GM12878 (cell line): ENCODE measurements around the gene PNMA6F. TPM values are rescaled to one million over a fixed set of nuclear protein-coding genes. Genes with fewer than 3 reads are reported as not detected.

Experiments
- ATAC-seq: fragments of 200-7000 bp; cut with Tn5 transposase; 3 replicates; pipeline ENCODE4 v1.9.1; 2020; ENCODE audit warnings: mild to moderate bottlenecking, moderate library complexity
- BruUV-seq: library from RNA; stranded (reverse); fragments of 400-500 nt; replicated peaks from 2 replicates; lab custom pipeline; 2021; lab: Mats Ljungman, UMichigan
- CTCF ChIA-PET: fragments of 300-600 bp; sonication (Branson Sonifier 250); formaldehyde crosslinking; extraction: SDS; loops from one replicate; lab custom pipeline; 2021; ENCODE audit warnings: inconsistent platforms; lab: Yijun Ruan, JAX
- POLR2A ChIA-PET: fragments of 350-600 bp; formaldehyde crosslinking; extraction: SDS; loops from one replicate; lab custom pipeline; 2021; ENCODE audit warnings: inconsistent platforms; lab: Charles Lee
- RAD21 ChIA-PET: fragments of 300-600 bp; sonication (Branson Sonifier 250); formaldehyde crosslinking; loops from one replicate; lab custom pipeline; 2023; ENCODE audit warnings: antibody characterized with exemption; ENCODE audit not compliant: unreplicated experiment; lab: Charles Lee
- SMC1A ChIA-PET: fragments of 300-600 bp; sonication (Branson Sonifier 250); formaldehyde crosslinking; loops from one replicate; lab custom pipeline; 2023; ENCODE audit not compliant: unreplicated experiment, uncharacterized antibody; lab: Charles Lee
- DNase-seq: peaks from one replicate; pipeline ENCODE4 v3.0.0-alpha.2; 2011; ENCODE audit warnings: low read depth, low spot score
- FAIRE-seq: peaks from 3 replicates; lab custom pipeline; 2011; peaks lifted over from hg19 to GRCh38; lab: Jason Lieb, UNC
- H2AFZ ChIP-seq: 2 replicates; pipeline ENCODE4 v1.6.0; 2011; ENCODE audit warnings: low read depth, low read length, control low read depth; ENCODE audit not compliant: control insufficient read depth
- H3K27ac ChIP-seq: 2 replicates; pipeline ENCODE4 v1.5.1; 2011; ENCODE audit warnings: control low read depth; ENCODE audit not compliant: control insufficient read depth, insufficient read depth
- H3K27me3 ChIP-seq, 2 experiments: replicated peaks in 1 of 2; 2 replicates each; pipeline versions ENCODE4 v1.6.0 to v1.6.1; 2011; ENCODE audit warnings: low read length in 1 of 2; ENCODE audit not compliant: control insufficient read depth in 2 of 2, insufficient read depth in 2 of 2
- H3K36me3 ChIP-seq, 2 experiments: 2 replicates each; pipeline ENCODE4 v1.5.1; 2011; ENCODE audit warnings: low read length in 1 of 2; ENCODE audit not compliant: control insufficient read depth in 2 of 2, insufficient read depth in 2 of 2
- H3K4me1 ChIP-seq: 2 replicates; pipeline ENCODE4 v1.6.1; 2011; ENCODE audit warnings: mild to moderate bottlenecking, low read length, moderate library complexity, mixed read lengths; ENCODE audit not compliant: control insufficient read depth, insufficient read depth
- H3K4me2 ChIP-seq: 2 replicates; pipeline ENCODE4 v1.6.0; 2011; ENCODE audit warnings: control low read depth; ENCODE audit not compliant: control insufficient read depth, insufficient read depth
- H3K4me3 ChIP-seq: fragments of 200-600 bp; sonication (generic); 2 replicates; pipeline ENCODE4 v1.5.1; 2016
- H3K79me2 ChIP-seq: 2 replicates; pipeline ENCODE4 v1.6.0; 2011; ENCODE audit warnings: low read length; ENCODE audit not compliant: control insufficient read depth, insufficient read depth
- H3K9ac ChIP-seq: 2 replicates; pipeline ENCODE4 v1.8.0; 2011; ENCODE audit warnings: low read length, control low read depth, mixed read lengths; ENCODE audit not compliant: control insufficient read depth, insufficient read depth
- H3K9me3 ChIP-seq: replicated peaks from 3 replicates; pipeline ENCODE4 v1.5.1; 2011; ENCODE audit warnings: mild to moderate bottlenecking, low read length; ENCODE audit not compliant: control insufficient read depth, insufficient read depth
- H4K20me1 ChIP-seq: 2 replicates; pipeline ENCODE4 v1.6.0; 2011; ENCODE audit not compliant: control insufficient read depth, insufficient read depth
- BRCA1 ChIP-seq: IDR thresholded peaks from 2 replicates; pipeline ENCODE4 v1.6.1; 2011; ENCODE audit warnings: low read depth, low read length, improper control_type of control experiment
- FOXM1 ChIP-seq: IDR thresholded peaks from 2 replicates; pipeline ENCODE4 v1.6.1; 2012; ENCODE audit warnings: low read depth, mild to moderate bottlenecking, inconsistent platforms, low read length, moderate library complexity
- HSF1 ChIP-seq: fragments of 150-350 bp; IDR thresholded peaks from 2 replicates; pipeline ENCODE4 v1.6.1; 2014; ENCODE audit warnings: mild to moderate bottlenecking, low read depth, low read length
- IKZF1 ChIP-seq: fragments of 450-650 bp; conservative IDR thresholded peaks from 2 replicates; pipeline ENCODE4 v1.6.1; 2017; ENCODE audit warnings: antibody characterized with exemption, mild to moderate bottlenecking
- JUNB ChIP-seq: IDR thresholded peaks from 2 replicates; pipeline ENCODE4 v1.6.1; 2016; ENCODE audit warnings: antibody characterized with exemption, mild to moderate bottlenecking
- PKNOX1 ChIP-seq: fragments of 450-650 bp; IDR thresholded peaks from 2 replicates; pipeline ENCODE4 v1.6.1; 2016; ENCODE audit warnings: mild to moderate bottlenecking
- TBL1XR1 ChIP-seq: IDR thresholded peaks from 2 replicates; pipeline ENCODE4 v1.6.1; 2012; ENCODE audit warnings: low read depth, low read length, improper control_type of control experiment
- ZNF592 ChIP-seq: fragments of 450-650 bp; IDR thresholded peaks from 2 replicates; pipeline ENCODE4 v1.6.1; 2017; ENCODE audit warnings: mild to moderate bottlenecking, moderate library complexity
- ZNF622 ChIP-seq: fragments of 450-650 bp; IDR thresholded peaks from 2 replicates; pipeline ENCODE4 v1.6.1; 2017; ENCODE audit warnings: mild to moderate bottlenecking, inconsistent platforms
- WGBS: methylation state at CpG from one replicate; pipeline ENCODE4 v1.1.6; 2016; ENCODE audit warnings: low lambda C conversion rate; ENCODE audit not compliant: insufficient replicate concordance, insufficient coverage; ENCODE audit errors: missing lambda C conversion rate; 5-methylcytosine and 5-hydroxymethylcytosine counted together
- in situ Hi-C: fragments of 300-500 bp; cut with MboI; formaldehyde crosslinking; loops from 9 replicates; pipeline ENCODE4 v1.14.3; 2018; ENCODE audit warnings: mixed read lengths
- intact Hi-C: fragments of 100-400 bp; cut with micrococcal nuclease; formaldehyde crosslinking; loops from one replicate; pipeline ENCODE4 v1.14.2; 2022; ENCODE audit not compliant: unreplicated experiment
- polyA plus RNA-seq, 11 experiments: library from polyadenylated mRNA; depleted of rRNA in 4 of 11; unstranded in 6 of 11; stranded (reverse) in 5 of 11; fragments of >200 nt; fragmentation: Nextera tagmentation in 4 of 11; fragmentation: Illumina TruSeq in 1 of 11; extraction: Ambion mirVana in 4 of 11; extraction: Trizol in 1 of 11; gene quantifications; 1 replicate in 1 of 11; 2 replicates in 10 of 11; pipeline versions ENCODE4 v1.2.1 to v1.2.3, GENCODE V29; 2011 to 2016; ENCODE audit warnings: inconsistent platforms in 2 of 11, missing spikeins in 2 of 11, low read depth in 1 of 11
- total RNA-seq, 4 experiments: library from RNA; depleted of rRNA in 3 of 4; stranded (reverse); fragments of >200 nt in 3 of 4; fragmentation: Illumina TruSeq in 1 of 4; extraction: Trizol in 1 of 4; gene quantifications; 2 replicates each; pipeline versions ENCODE4 v1.2.1 to v1.2.3, GENCODE V29; 2013 to 2021

Gene PNMA6F
- total and polyA plus RNA-seq, 10 of the 15 experiments (the other 5 are each of a cell fraction or from before 2014, with no cell fraction given) = not detected

GRCh38 chrX:153366119-153366518, 44.6 kb upstream of the PNMA6F start:
- FAIRE-seq (no peak), DNase-seq (no peak), ATAC-seq (no peak; the same call in 2 of the 3 replicates)
- ChIA-PET RAD21 (no interaction called here), CTCF (no interaction called here), POLR2A (no interaction called here), SMC1A (no interaction called here)
- in situ Hi-C loops = no loop called here
- no peaks in the 10 kb centered on the region for H3K79me2 ChIP-seq
- WGBS = 46% methylated on average over 3 of the region's 3 CpGs
- no peaks in the 10 kb centered on the region; the same call in 1 of the 2 replicates for H3K4me1 ChIP-seq
- H3K9me3 ChIP-seq = no peaks in the 10 kb centered on the region; the same call in 2 of the 3 replicates
- intact Hi-C loops = no loop called here
- H4K20me1 ChIP-seq = no peaks in the 10 kb centered on the region
- H3K4me3 ChIP-seq = no peak overlapping the region
- H3K27ac ChIP-seq = no peak overlapping the region
- no peak overlapping the region for H3K4me2 ChIP-seq
- H3K9ac ChIP-seq = no peak overlapping the region
- no peak overlapping the region for H2AFZ ChIP-seq
- BruUV-seq = no TSS peak
- TF ChIP-seq PKNOX1 = no peak
- H3K27me3 ChIP-seq = no peaks in the 10 kb centered on the region
- no peaks in the 10 kb centered on the region for H3K36me3 ChIP-seq

GRCh38 chrX:153365670-153366069, 44.1 kb upstream of the PNMA6F start:
- DNase-seq (no peak), FAIRE-seq (peak; percentile 13), ATAC-seq (peak; percentile 56)
- Histone ChIP-seq H4K20me1 (no peaks in the 10 kb centered on the region), H3K9me3 (no peaks in the 10 kb centered on the region; the same call in 2 of the 3 replicates), H3K36me3 (no peaks in the 10 kb centered on the region), H3K27me3 (no peaks in the 10 kb centered on the region), H3K27ac (no peak overlapping the region), H3K79me2 (no peaks in the 10 kb centered on the region), H3K4me1 (no peaks in the 10 kb centered on the region; the same call in 1 of the 2 replicates), H3K4me3 (no peak overlapping the region), H2AFZ (no peak overlapping the region), H3K4me2 (no peak overlapping the region), H3K9ac (no peak overlapping the region)
- 36% methylated on average over 4 of the region's 4 CpGs for WGBS
- CTCF ChIA-PET = no interaction called here
- TF ChIP-seq HSF1 (no peak), ZNF592 (no peak), FOXM1 (no peak), JUNB (0 out of 2 replicates have a peak, but pooled peaks have one; percentile 13), BRCA1 (no peak), ZNF622 (no peak), IKZF1 (no peak), TBL1XR1 (no peak)
- intact Hi-C loops = no loop called here
- POLR2A ChIA-PET = no interaction called here
- no TSS peak for BruUV-seq
- RAD21 ChIA-PET = no interaction called here
- in situ Hi-C loops = no loop called here
- SMC1A ChIA-PET = no interaction called here
